Measurements from ENCODE around the gene COL4A2.
"Not testable (repeated sequence)": the region's sequence is repeated elsewhere in the genome, so short reads cannot be mapped to it uniquely, and the experiment has no call there.

Gene COL4A2

GRCh38 chr13:110528371-110528770 lies 221.3 kb downstream of the COL4A2 start:
- Histone ChIP-seq H3K27ac (ENCODE audit: low read length) (no peak overlapping the region), H3K9ac (ENCODE audit: low read depth, low read length) (no peak overlapping the region), H3K9me3 (ENCODE audit: insufficient read depth, low read depth, low read length) (no peaks in the 10 kb centered on the region), H3K27me3 (ENCODE audit: insufficient read depth, low read length) (no peaks in the 10 kb centered on the region), H3K4me3 (ENCODE audit: low read length) (no peak overlapping the region), H3K4me1 (ENCODE audit: insufficient read depth, low read length) (peaks cover 21% of the 10 kb centered on the region; the same call in 1 of the 2 replicates), H3K36me3 (ENCODE audit: insufficient read depth, low read depth, low read length) (0 out of 2 replicates have a peak, but pooled peaks cover 3% of the 10 kb centered on the region)

DNA sequence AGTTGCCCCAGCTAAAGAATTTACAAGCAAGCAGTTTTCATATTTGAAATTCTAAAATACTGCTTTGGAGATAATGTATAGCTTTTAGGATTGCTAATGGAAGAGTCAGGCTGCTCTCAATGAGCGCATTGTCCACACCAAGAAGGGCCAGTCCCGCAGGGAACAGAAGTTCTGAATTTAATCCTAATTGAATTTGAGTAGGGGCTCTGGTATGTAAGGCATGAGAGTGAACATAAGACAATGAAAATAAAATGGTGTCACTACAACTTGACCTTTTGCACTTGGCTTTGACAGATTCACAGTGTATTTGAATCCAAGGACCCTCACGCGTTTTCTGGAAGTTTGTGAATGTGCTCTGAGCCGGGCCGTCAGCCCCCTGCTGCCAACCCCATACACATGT lies 221.8 kb downstream of the COL4A2 start:
- Histone ChIP-seq H3K27ac (ENCODE audit: low read length) (no peak overlapping the region), H3K9ac (ENCODE audit: low read depth, low read length) (no peak overlapping the region), H3K9me3 (ENCODE audit: insufficient read depth, low read depth, low read length) (no peaks in the 10 kb centered on the region), H3K36me3 (ENCODE audit: insufficient read depth, low read depth, low read length) (no peaks in the 10 kb centered on the region), H3K27me3 (ENCODE audit: insufficient read depth, low read length) (no peaks in the 10 kb centered on the region), H3K4me1 (ENCODE audit: insufficient read depth, low read length) (peaks cover 21% of the 10 kb centered on the region; the same call in 1 of the 2 replicates), H3K4me3 (ENCODE audit: low read length) (no peak overlapping the region)

DNA sequence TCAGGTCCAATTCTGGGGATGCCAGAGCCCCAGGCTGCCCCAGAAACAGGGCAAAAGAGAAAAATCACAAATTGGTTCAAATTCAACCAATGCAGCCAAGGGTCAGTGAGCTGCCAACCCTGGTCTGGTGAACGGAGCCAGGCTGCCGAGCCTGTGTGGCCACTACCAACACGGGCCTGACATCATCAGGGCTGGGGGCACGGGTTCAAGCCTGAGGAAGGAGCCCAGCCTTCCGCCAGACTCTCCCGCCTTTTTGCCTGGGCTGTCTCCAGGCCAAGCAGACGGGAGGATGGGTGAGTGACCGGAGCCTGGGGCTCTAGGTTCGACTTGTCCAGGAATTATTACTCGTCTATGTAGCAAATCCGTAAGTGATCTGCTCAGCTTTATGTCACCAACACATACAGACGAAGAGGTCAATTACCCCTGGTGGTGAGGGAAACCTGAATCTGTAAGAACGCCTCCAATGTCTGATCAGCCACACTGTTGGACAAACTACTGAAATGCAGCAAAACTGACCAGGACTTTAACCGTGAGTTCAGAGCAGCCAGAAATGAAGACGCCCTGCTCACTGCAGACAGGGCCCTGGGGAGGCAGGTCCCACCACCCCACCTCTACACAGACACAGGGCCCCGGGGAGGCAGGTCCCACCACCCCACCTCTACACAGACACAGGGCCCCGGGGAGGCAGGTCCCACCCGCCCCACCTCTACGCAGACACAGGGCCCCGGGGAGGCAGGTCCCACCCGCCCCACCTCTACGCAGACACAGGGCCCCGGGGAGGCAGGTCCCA lies 222.6 kb downstream of the COL4A2 start:
- H3K27me3 ChIP-seq (ENCODE audit: insufficient read depth, low read length): no peaks in the 10 kb centered on the region
- H3K9ac ChIP-seq (ENCODE audit: low read depth, low read length): no peak overlapping the region
- H3K4me1 ChIP-seq (ENCODE audit: insufficient read depth, low read length): peaks cover 21% of the 10 kb centered on the region; the same call in 1 of the 2 replicates
- H3K9me3 ChIP-seq (ENCODE audit: insufficient read depth, low read depth, low read length): no peaks in the 10 kb centered on the region
- H3K27ac ChIP-seq (ENCODE audit: low read length): no peak overlapping the region
- H3K36me3 ChIP-seq (ENCODE audit: insufficient read depth, low read depth, low read length): no peaks in the 10 kb centered on the region
- no peak overlapping the region for H3K4me3 ChIP-seq (ENCODE audit: low read length)

DNA sequence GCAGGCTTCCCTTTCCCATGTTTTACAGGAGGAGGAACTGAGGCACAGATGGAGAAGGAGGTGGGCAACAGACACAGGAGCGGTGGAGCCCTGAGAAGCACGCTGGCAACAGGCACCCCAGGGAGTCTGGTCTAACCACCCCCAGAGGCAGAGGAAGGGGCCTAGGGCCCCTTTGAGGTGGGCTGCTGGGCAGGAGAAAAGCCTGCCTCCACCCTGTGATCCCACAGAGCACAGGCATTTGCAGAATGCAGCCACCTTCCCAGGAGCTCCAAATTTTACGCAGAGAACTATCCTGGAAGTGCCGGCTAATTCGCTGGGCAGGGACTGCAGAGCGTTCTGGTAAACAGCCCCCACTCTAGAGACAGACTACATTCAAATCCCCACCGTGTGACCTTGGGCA lies 224.0 kb downstream of the COL4A2 start:
- H3K36me3 ChIP-seq (ENCODE audit: insufficient read depth, low read depth, low read length): no peaks in the 10 kb centered on the region
- H3K9me3 ChIP-seq (ENCODE audit: insufficient read depth, low read depth, low read length): no peaks in the 10 kb centered on the region
- no peak overlapping the region for H3K4me3 ChIP-seq (ENCODE audit: low read length)
- H3K27me3 ChIP-seq (ENCODE audit: insufficient read depth, low read length): no peaks in the 10 kb centered on the region
- peaks cover 21% of the 10 kb centered on the region; the same call in 1 of the 2 replicates for H3K4me1 ChIP-seq (ENCODE audit: insufficient read depth, low read length)
- no peak overlapping the region for H3K27ac ChIP-seq (ENCODE audit: low read length)
- no peak overlapping the region for H3K9ac ChIP-seq (ENCODE audit: low read depth, low read length)

DNA sequence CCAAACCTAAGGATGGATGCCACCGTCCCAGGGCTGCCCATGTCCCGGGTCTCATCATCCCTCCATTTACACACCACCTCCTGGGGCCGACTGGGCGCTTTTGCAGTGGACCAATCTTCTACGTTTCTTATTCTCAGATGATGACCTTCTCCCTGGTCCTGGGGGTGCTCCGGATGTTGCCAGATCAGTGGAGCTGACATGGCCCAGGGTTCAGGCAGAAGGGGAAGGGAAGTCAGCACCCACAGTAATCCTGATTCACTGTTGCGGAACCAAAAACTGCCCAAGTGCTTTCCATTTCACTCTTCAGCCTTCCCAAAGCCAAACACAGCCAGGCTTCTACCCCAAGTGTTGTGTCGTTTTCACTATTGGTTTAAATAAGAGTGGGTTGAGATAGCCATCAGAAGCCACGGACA lies 224.6 kb downstream of the COL4A2 start:
- peaks cover 21% of the 10 kb centered on the region; the same call in 1 of the 2 replicates for H3K4me1 ChIP-seq (ENCODE audit: insufficient read depth, low read length)
- no peaks in the 10 kb centered on the region for H3K36me3 ChIP-seq (ENCODE audit: insufficient read depth, low read depth, low read length)
- H3K9me3 ChIP-seq (ENCODE audit: insufficient read depth, low read depth, low read length): no peaks in the 10 kb centered on the region
- no peak overlapping the region for H3K4me3 ChIP-seq (ENCODE audit: low read length)
- H3K9ac ChIP-seq (ENCODE audit: low read depth, low read length): no peak overlapping the region
- no peak overlapping the region for H3K27ac ChIP-seq (ENCODE audit: low read length)
- H3K27me3 ChIP-seq (ENCODE audit: insufficient read depth, low read length): no peaks in the 10 kb centered on the region

- not testable (repeated sequence) for H3K4me3 ChIP-seq (ENCODE audit: low read length); H3K9me3 ChIP-seq (ENCODE audit: insufficient read depth, low read depth, low read length); H3K27me3 ChIP-seq (ENCODE audit: insufficient read depth, low read length); H3K9ac ChIP-seq (ENCODE audit: low read depth, low read length); H3K36me3 ChIP-seq (ENCODE audit: insufficient read depth, low read depth, low read length); H3K27ac ChIP-seq (ENCODE audit: low read length)
- H3K4me1 ChIP-seq (ENCODE audit: insufficient read depth, low read length): peaks cover 21% of the 10 kb centered on the region; the same call in 1 of the 2 replicates
Measured at GRCh38 chr13:110532258-110532657, 225.2 kb downstream of the COL4A2 start.

DNA sequence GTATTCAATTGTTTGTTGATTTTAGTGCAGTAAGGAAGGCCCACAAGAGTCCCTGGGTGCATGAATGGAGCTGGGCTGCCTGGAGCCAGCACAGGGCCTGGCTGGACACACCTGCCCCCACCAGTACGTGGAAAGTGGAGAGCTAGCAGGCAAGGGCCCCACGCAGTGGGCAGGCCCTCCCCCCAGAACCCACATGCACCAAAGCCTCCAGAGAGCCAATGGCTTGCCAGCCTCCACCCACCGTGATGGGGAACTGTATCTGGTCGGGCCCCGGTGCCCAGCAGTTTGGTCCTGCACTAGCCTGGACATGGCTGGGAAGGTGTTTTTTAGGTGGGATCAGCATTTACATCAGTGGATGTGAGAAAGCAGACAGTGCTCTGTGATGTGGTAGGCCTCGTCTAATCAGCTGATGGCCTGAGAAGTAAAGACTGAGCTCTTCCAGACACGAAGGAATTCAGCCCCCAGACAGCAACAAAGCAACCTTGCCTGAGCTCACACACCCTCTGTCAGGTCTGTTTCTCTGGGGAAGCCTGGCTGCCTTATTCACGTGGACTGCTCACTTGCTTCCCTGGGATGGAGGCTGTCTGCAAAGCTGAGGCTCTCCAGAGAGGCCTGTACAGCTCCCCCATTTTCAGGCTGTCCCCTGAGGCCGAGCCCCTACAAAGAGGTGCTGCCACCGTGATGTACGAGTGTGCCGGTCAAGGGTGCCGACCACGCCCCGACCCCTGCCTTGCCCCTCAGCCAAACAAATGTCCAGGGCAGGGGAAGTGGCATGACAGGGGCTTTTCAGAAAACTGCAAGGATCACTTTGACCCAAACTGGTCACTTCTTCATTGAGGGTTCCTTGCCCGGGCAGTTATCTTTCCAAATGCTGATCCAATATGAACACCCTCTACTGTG lies 226.9 kb downstream of the COL4A2 start:
- Histone ChIP-seq H3K27ac (ENCODE audit: low read length) (no peak overlapping the region), H3K36me3 (ENCODE audit: insufficient read depth, low read depth, low read length) (no peaks in the 10 kb centered on the region), H3K4me1 (ENCODE audit: insufficient read depth, low read length) (peaks cover 12% of the 10 kb centered on the region; the same call in 1 of the 2 replicates), H3K27me3 (ENCODE audit: insufficient read depth, low read length) (no peaks in the 10 kb centered on the region), H3K9ac (ENCODE audit: low read depth, low read length) (no peak overlapping the region), H3K4me3 (ENCODE audit: low read length) (no peak overlapping the region), H3K9me3 (ENCODE audit: insufficient read depth, low read depth, low read length) (no peaks in the 10 kb centered on the region)

DNA sequence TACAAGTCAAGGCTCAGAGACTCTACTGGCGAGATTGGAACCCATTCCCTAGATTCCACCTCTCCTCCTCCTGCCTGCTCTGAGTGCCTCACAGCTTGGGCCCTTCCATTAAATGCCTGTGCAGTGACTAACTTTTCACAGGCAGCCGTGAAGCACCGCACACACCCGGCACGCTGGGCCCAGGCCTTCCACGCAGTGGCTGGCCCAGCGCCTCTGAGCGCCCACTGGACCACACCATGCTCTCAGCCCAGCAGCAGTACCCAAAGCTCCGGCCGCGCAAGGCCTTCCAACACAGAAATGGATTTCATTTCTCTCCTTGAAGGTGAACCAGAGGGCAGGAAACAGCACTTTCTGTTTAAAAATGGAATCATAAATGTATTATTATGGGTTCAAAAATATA lies 228.4 kb downstream of the COL4A2 start:
- H3K27me3 ChIP-seq (ENCODE audit: insufficient read depth, low read length): no peaks in the 10 kb centered on the region
- no peak overlapping the region for H3K4me3 ChIP-seq (ENCODE audit: low read length)
- H3K9ac ChIP-seq (ENCODE audit: low read depth, low read length): no peak overlapping the region
- H3K27ac ChIP-seq (ENCODE audit: low read length): no peak overlapping the region
- H3K4me1 ChIP-seq (ENCODE audit: insufficient read depth, low read length): peaks cover 12% of the 10 kb centered on the region; the same call in 1 of the 2 replicates
- H3K9me3 ChIP-seq (ENCODE audit: insufficient read depth, low read depth, low read length): no peaks in the 10 kb centered on the region
- no peaks in the 10 kb centered on the region for H3K36me3 ChIP-seq (ENCODE audit: insufficient read depth, low read depth, low read length)

DNA sequence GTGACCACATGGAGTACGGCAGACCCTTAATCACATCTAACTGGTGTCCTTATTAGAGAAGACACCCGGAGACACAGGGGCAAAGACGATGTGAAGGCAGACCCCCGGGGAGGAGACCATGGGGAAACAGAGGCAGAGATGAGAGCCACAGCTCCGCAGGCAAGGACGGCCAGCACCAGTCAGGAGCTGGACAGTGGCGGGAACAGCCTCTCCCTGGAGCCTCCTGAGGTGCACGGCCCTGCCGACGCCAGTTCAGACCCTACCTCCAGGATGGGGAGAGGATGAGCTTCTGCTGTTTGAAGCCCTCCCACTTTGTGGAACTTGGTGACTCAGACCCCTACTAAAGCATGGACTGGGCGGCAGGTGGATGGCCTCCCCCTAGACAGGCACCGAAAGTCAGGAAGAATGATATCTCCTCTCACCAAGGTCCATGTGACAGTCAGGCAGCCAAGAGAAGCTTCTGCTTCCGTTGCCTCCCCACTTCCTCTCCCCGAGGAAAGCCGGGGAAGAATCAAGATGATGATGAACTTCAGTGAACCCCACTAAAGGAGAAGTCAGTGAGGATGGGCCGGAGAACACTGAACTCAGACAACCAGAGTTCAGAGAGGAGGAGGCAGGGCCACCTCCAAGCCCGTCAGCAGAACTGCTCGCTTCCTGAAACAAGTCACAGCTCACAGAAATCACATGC lies 229.1 kb downstream of the COL4A2 start:
- Histone ChIP-seq H3K4me1 (ENCODE audit: insufficient read depth, low read length) (peaks cover 7% of the 10 kb centered on the region; the same call in 1 of the 2 replicates), H3K4me3 (ENCODE audit: low read length) (no peak overlapping the region), H3K9ac (ENCODE audit: low read depth, low read length) (no peak overlapping the region), H3K36me3 (ENCODE audit: insufficient read depth, low read depth, low read length) (no peaks in the 10 kb centered on the region), H3K27me3 (ENCODE audit: insufficient read depth, low read length) (no peaks in the 10 kb centered on the region), H3K9me3 (ENCODE audit: insufficient read depth, low read depth, low read length) (no peaks in the 10 kb centered on the region), H3K27ac (ENCODE audit: low read length) (no peak overlapping the region)

DNA sequence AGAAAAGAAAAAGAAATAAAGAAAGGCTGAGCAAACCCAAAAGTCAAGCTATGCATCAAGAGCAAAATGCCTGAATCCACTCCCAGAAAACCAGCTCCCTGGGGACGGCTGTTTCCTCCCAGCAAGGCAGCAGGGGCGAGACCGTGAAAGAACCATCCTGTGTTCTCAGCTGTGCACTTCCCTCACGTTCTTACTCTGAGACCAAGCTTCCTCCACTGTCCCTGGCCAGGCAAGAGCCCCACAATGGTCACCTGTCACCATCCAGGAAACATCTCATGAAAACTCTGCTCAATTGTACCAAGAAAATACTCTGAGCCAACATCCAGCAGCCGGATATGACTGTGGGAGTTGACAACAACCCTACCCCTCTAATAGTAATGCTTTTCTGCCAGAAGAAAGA lies 231.5 kb downstream of the COL4A2 start:
- Histone ChIP-seq H3K36me3 (ENCODE audit: insufficient read depth, low read depth, low read length) (no peaks in the 10 kb centered on the region), H3K9me3 (ENCODE audit: insufficient read depth, low read depth, low read length) (no peaks in the 10 kb centered on the region), H3K27me3 (ENCODE audit: insufficient read depth, low read length) (no peaks in the 10 kb centered on the region), H3K27ac (ENCODE audit: low read length) (no peak overlapping the region), H3K4me1 (ENCODE audit: insufficient read depth, low read length) (no peaks in the 10 kb centered on the region), H3K4me3 (ENCODE audit: low read length) (no peak overlapping the region), H3K9ac (ENCODE audit: low read depth, low read length) (no peak overlapping the region)

- no peak overlapping the region for H3K27ac ChIP-seq (ENCODE audit: low read length)
- H3K9me3 ChIP-seq (ENCODE audit: insufficient read depth, low read depth, low read length): peaks cover 10% of the 10 kb centered on the region; the same call in 1 of the 2 replicates
- H3K4me3 ChIP-seq (ENCODE audit: low read length): no peak overlapping the region
- H3K4me1 ChIP-seq (ENCODE audit: insufficient read depth, low read length): no peaks in the 10 kb centered on the region
- H3K36me3 ChIP-seq (ENCODE audit: insufficient read depth, low read depth, low read length): no peaks in the 10 kb centered on the region
- no peak overlapping the region for H3K9ac ChIP-seq (ENCODE audit: low read depth, low read length)
- no peaks in the 10 kb centered on the region for H3K27me3 ChIP-seq (ENCODE audit: insufficient read depth, low read length)
Measured at GRCh38 chr13:110539894-110540293, 232.8 kb downstream of the COL4A2 start.

Measured in iPS-20b (cell line).